Endothelial cell of umbilical vein (primary cell): ENCODE data around the gene ZSWIM6.

Source experiments
- EZH2 ChIP-seq: IDR thresholded peaks from 2 replicates; pipeline ENCODE4 v1.6.1; 2012; ENCODE audit warnings: borderline replicate concordance, low read depth, mild to moderate bottlenecking, moderate library complexity, low read length, inconsistent platforms; ENCODE audit not compliant: severe bottlenecking
- POLR2AphosphoS5 ChIP-seq: IDR thresholded peaks from 2 replicates; pipeline ENCODE4 v1.6.1; 2012; ENCODE audit warnings: low read depth, mild to moderate bottlenecking, control low read depth, low read length, moderate library complexity; ENCODE audit not compliant: insufficient read depth
- TF ChIP-seq, protein P1 (sequence below), 2 donors: IDR thresholded peaks; 1 replicate in 1 of 2; 2 replicates in 1 of 2; pipeline ENCODE4 v1.5.1; 2011; ENCODE audit warnings: low read length in 2 of 2, mild to moderate bottlenecking in 2 of 2, moderate library complexity in 2 of 2, control low read depth in 1 of 2, inconsistent platforms in 1 of 2, low read depth in 1 of 2; ENCODE audit not compliant: insufficient read depth in 1 of 2; ENCODE audit errors: extremely low read depth in 1 of 2

DNA sequence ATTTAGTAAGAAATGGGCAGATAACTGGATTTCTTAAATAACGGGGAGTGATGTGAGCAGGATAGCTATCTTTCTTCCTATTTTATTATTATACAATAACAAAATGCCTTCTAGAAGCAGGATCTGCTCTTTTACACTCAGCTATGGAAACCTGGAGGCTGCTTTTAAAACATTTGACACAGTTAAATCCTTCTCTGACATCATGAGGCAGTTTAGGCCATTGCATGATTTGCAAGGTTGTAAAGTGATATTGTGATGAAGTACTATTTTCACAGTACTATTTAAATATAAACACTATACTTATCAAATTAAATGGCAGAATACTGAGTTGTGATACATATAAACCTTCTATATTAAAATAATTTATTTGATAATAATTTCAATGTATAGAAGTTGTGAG, 93.9 kb downstream of the ZSWIM6 start:
- no peak for TF ChIP-seq EZH2
- TF ChIP-seq, protein P1, sequence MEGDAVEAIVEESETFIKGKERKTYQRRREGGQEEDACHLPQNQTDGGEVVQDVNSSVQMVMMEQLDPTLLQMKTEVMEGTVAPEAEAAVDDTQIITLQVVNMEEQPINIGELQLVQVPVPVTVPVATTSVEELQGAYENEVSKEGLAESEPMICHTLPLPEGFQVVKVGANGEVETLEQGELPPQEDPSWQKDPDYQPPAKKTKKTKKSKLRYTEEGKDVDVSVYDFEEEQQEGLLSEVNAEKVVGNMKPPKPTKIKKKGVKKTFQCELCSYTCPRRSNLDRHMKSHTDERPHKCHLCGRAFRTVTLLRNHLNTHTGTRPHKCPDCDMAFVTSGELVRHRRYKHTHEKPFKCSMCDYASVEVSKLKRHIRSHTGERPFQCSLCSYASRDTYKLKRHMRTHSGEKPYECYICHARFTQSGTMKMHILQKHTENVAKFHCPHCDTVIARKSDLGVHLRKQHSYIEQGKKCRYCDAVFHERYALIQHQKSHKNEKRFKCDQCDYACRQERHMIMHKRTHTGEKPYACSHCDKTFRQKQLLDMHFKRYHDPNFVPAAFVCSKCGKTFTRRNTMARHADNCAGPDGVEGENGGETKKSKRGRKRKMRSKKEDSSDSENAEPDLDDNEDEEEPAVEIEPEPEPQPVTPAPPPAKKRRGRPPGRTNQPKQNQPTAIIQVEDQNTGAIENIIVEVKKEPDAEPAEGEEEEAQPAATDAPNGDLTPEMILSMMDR (IDR thresholded peaks at IDR 0.05; ENCODE audit: extremely low read depth in 1 of 2, insufficient read depth in 1 of 2, low read depth in 1 of 2, low read length in 2 of 2), result no peak
- TF ChIP-seq POLR2AphosphoS5, result no peak
